ENCODE data around the gene RNF138. TPM values are rescaled to one million over a fixed set of nuclear protein-coding genes. Genes with fewer than 3 reads are reported as not detected.

RNF138 gene
- total and polyA plus RNA-seq, 2 of the 8 experiments (the other 6 are each of a cell fraction or from before 2014, with no cell fraction given): 29.2 to 109 TPM

DNA sequence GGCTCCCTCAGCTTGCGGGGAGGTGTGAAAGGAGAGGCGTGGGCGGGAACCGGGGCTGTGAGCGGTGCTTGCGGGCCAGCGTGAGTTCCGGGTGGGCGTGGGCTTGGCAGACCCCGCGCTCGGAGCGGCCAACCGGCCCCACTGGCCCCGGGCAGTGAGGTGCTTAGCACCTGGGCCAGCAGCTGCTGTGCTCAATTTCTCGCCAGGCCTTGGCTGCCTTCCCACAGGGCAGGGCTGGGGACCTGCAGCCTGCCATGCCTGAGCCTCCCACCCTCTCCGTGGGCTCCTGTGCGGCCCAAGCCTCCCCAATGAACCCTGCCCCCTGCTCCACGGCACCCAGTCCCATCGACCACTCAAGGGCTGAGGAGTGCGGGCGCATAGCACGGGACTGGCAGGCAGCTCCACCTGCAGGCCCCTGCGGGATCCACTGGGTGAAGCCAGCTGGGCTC lies 48.2 kb downstream of the RNF138 start:
- TF ChIP-seq CHD1 (IDR thresholded peaks at IDR 0.05; ENCODE audit: low read depth, low read length) (no peak), RAD21 (IDR thresholded peaks at IDR 0.05 in 1 of 2, conservative IDR thresholded peaks at IDR 0.05 in 1 of 2; ENCODE audit: low read depth in 2 of 2, low read length in 2 of 2) (peak; percentile 17 to 33; a peak in 1 of 4 replicates), CHD2 (IDR thresholded peaks at IDR 0.05; ENCODE audit: low read length) (no peak), BACH1 (IDR thresholded peaks at IDR 0.05; ENCODE audit: low read length) (no peak), CTCF (IDR thresholded peaks at IDR 0.05; ENCODE audit: control extremely low read depth in 1 of 3, insufficient read depth in 1 of 3, low read depth in 1 of 3, low read length in 3 of 3) (peak in 2 of 3 experiments; percentile 1 to 3; a peak in 1 of 4 replicates)

More for the DNA sequence above, 48.2 kb downstream of the RNF138 start:
- no peak overlapping the region for H2BK5ac ChIP-seq (ENCODE audit: low read depth, low read length)
- H2BK120ac ChIP-seq (replicated peaks; ENCODE audit: low read depth, low read length): no peak overlapping the region
- H3K23me2 ChIP-seq (ENCODE audit: low read depth, low read length): no peaks in the 10 kb centered on the region
- no peaks in the 10 kb centered on the region for H3K4me1 ChIP-seq (replicated peaks in 1 of 4; ENCODE audit: control insufficient read depth in 3 of 4, insufficient read depth in 4 of 4, low read length in 3 of 4)
- H3K23ac ChIP-seq (ENCODE audit: insufficient read length): no peak overlapping the region
- H3K4me3 ChIP-seq (ENCODE audit: extremely low read depth in 1 of 4, insufficient read depth in 2 of 4, low read depth in 3 of 4, low read length in 4 of 4): no peak overlapping the region
- no peaks in the 10 kb centered on the region for H3K79me2 ChIP-seq (ENCODE audit: control insufficient read depth in 1 of 2, insufficient read depth in 2 of 2, low read length in 2 of 2)
- H3K27ac ChIP-seq (ENCODE audit: low read depth, low read length): no peak overlapping the region
- H3K79me1 ChIP-seq (ENCODE audit: low read depth, low read length): no peaks in the 10 kb centered on the region
- ChIA-PET POLR2A (ENCODE audit: partially characterized antibody) (no interaction called here), CTCF (ENCODE audit: partially characterized antibody) (interaction anchor here (0.6 to 1.6 kb wide), 7 partner anchors 9 to 270 kb away, joined by 3 to 5 read pairs (median 3); no protein-coding TSS in a partner anchor)
- H3K36me3 ChIP-seq (ENCODE audit: control insufficient read depth in 2 of 4, insufficient read depth in 4 of 4, low read length in 3 of 4): no peaks in the 10 kb centered on the region
- no peak overlapping the region for H4K8ac ChIP-seq (ENCODE audit: extremely low read depth, insufficient read depth, low read length)
- no peak overlapping the region for H2BK12ac ChIP-seq (ENCODE audit: low read depth, low read length)
- no peak overlapping the region for H3K9ac ChIP-seq (replicated peaks in 1 of 4; ENCODE audit: extremely low read depth in 1 of 4, low read depth in 3 of 4, low read length in 3 of 4)
- H3K14ac ChIP-seq (ENCODE audit: insufficient read length): no peak overlapping the region
- H3K4me2 ChIP-seq (ENCODE audit: insufficient read depth in 1 of 2, low read depth in 2 of 2, low read length in 2 of 2): no peak overlapping the region
- DNase-seq (ENCODE audit: low read depth in 1 of 2, low spot score in 2 of 2) (no peak), FAIRE-seq (no peak)
- no peak overlapping the region for H4K5ac ChIP-seq (ENCODE audit: insufficient read length, low read depth, low read length)
- H3K4ac ChIP-seq (replicated peaks; ENCODE audit: insufficient read length, low read depth, low read length): no peak overlapping the region
- no peak overlapping the region for H3K56ac ChIP-seq (replicated peaks; ENCODE audit: insufficient read length, low read depth, low read length)
- H3K18ac ChIP-seq (ENCODE audit: extremely low read depth, low read length): no peak overlapping the region
- no peak overlapping the region for H4K91ac ChIP-seq (replicated peaks; ENCODE audit: insufficient read length, low read length)
- no peaks in the 10 kb centered on the region; a peak in 1 of 4 replicates for H3K9me3 ChIP-seq (ENCODE audit: insufficient read depth in 2 of 2, low read depth in 1 of 2, low read length in 1 of 2)
- H3K27me3 ChIP-seq (replicated peaks in 1 of 4; ENCODE audit: control insufficient read depth in 3 of 4, extremely low read depth in 1 of 4, insufficient read depth in 3 of 4, low read length in 3 of 4): no peaks in the 10 kb centered on the region
- no peak overlapping the region for H2BK20ac ChIP-seq (ENCODE audit: low read length)
- H2AK5ac ChIP-seq (ENCODE audit: low read depth, low read length): no peak overlapping the region
- H2BK15ac ChIP-seq (ENCODE audit: low read length): no peak overlapping the region
- H2AFZ ChIP-seq (ENCODE audit: low read length): no peak overlapping the region
- 94% methylated on average over 22 of the region's 24 CpGs; no CpG with 5 or more reads in 1 of the 2 experiments for WGBS, 2 experiments (ENCODE audit: extremely low coverage in 1 of 2, insufficient coverage in 1 of 2, insufficient read length in 1 of 2, insufficient replicate concordance in 2 of 2, low coverage in 1 of 2, low lambda C conversion rate in 2 of 2, missing lambda C conversion rate in 1 of 2)
- no peaks in the 10 kb centered on the region for H4K20me1 ChIP-seq (replicated peaks in 1 of 2; ENCODE audit: control insufficient read depth in 1 of 2, insufficient read depth in 2 of 2, low read length in 2 of 2)
